GM18502 (cell line): ENCODE measurements around the gene CHST11.

Experiments
- ATAC-seq: cut with Tn5 transposase; IDR thresholded peaks from one replicate; pipeline ENCODE4 v1.9.1; 2021; ENCODE audit warnings: mild to moderate bottlenecking; ENCODE audit not compliant: unreplicated experiment, poor library complexity

Gene CHST11

DNA sequence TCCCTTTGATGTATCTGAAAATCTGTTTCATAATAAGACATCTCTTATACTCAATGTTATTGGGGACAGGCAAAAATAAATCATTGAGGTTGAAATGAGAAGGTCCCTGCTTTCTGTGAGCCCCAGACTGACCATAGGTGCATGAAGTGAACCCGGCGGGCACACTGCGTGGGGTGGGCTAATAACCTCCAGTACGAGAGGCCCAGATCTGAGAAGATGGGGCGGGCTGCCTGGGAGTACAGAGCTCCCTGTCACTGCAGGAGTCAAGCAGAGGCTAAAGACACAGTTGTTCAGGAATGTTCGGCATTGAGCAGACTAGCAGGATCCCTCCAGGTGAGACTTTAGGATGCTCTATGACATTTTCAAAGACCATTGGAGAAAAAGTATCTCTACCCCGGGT is 244.6 kb downstream of the CHST11 start:
- ATAC-seq: no peak

DNA sequence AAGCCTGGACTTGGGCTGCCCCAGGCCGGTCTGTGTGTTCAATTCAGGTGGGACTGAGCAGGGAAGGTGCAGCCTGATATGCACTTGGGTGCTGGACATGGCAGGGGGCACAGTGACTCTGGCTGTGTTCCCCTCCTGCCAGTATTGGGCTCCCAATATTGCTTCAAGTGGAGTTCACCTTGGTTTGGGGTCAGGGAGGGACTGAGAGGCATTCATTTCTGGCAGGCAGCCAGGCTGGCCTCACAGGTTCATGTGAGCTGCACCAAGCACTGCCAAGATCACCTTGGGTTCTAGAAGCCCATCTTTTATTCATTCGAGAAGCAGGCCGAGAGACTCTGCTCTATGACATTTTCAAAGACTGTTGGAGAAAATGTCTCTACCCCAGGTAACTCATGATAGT is 245.0 kb downstream of the CHST11 start:
- no peak for ATAC-seq

DNA sequence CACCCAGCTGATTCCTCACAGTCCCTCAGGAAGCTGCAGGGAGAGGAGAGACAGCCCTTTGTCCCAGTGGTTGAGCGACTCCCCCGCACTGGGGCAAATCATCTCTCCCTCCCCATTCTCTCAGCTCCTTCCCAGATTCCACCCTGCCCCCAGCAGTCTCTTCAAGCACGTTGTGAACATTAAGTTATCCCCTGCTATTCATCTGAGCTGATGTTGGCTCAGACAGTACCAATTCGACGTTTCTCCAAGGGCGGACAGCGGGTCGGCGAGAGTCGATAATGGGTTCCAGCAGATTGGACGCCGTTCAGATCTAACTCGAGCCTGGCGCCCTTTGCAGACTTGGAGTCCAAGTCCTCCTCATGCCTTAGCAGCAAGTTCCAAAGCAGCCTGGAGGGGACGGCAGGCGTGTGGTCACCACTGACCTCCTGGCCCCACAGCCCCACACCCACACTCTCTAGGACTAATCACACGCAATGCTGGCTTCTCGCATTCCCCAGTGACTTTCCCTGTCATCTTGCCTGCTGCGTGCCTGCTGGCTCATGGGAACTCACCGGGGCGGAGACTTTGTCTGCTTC is 245.9 kb downstream of the CHST11 start:
- ATAC-seq: no peak

DNA sequence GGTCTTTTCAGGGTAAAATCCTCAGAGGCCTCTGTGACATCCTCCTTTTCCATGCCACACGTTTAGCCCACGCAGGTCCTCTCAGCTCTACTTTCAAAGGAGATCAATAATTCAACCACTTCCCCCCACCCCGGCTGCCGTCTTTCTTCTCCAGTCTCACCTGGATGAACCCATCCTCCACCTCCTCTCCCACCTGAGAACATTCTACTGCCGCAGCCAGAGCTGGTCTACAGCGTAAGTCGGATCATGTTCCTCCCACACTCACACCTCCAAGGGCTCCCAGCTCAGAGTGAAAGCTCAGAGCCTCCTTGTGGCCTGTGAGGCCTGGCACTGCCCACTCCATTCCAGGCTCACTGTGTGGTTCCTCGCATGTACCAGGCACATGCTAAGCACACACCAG is 246.6 kb downstream of the CHST11 start:
- no peak for ATAC-seq

DNA sequence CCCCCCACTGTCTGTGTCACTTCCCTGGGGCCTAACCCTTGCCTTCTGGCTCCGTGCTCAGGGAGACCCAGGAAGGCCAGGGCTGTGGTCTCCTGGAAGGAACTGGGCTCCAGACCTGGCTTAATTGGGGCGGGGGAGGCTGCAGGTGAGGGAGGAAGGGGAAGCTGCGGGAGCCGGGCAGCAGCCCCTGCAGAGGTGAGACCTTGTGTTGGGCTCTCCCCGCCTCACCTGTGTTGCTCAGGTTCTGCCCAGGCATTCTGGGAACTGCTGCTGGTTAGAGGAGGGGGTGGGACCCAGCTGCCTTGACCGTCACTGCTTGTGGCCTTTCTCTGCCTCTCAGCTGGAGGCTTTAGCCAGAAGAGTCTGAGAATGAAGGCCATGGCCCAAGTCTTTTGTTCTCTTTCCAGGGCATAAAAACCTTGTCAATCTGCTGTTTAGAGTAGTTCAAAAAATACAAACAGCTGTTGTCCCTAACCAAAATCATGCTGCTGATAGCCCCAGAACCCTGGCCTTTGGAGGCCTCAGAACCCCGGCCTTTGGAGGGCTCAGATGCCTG is 247.6 kb downstream of the CHST11 start:
- no peak for ATAC-seq

DNA sequence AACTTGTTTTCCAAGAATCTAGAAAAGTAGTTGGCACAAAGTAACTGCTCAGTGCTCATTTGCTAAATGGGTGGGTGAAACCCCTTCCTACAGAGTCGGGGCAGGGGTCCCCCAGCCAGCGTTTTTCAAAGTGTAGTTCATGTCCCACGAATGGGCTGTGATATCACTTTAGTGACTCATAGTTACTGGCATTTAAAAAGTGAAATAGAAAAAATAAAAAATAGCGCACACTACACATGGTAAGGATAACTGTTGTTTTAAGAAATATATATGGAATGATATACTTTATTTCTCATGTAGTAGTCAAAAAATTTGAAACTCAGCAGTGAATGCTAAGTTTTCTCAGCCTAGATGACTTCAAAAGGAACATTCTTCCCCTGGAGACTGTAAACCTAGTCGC is 250.4 kb downstream of the CHST11 start:
- ATAC-seq: no peak

DNA sequence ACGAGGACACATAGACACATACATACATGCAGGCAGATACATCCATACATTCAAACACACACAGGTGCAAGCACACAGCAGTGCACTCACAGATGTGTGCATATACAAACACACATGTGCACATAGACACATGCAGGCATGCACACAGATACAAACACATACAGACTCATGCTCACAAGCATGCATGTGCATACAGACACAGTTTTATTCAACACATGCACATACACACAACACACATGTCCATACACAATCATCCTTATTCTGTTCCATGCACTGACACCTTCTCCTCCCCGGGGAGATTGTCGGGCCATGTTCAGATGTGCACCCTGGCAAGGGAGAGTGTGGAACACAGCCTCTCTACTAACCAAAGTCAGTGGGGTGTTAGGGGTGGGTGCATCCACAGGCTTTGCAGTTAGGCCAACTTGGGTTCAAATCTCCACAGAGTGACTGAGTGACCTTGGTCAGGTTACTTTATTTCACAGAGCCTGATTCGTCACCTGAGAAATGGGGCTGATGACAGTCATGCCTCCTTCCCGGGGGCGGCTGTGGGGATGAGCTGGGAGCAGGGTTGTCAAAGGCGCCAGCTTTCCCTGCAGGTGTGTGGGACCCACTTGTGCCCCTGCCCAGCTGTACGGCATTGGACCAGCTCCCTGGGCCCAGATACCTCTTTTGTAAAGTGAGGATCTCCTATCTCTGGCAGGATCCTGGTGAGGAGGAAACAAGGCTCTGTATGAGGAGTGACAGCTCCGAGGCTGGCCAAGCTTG is 251.2 kb downstream of the CHST11 start:
- no peak for ATAC-seq

DNA sequence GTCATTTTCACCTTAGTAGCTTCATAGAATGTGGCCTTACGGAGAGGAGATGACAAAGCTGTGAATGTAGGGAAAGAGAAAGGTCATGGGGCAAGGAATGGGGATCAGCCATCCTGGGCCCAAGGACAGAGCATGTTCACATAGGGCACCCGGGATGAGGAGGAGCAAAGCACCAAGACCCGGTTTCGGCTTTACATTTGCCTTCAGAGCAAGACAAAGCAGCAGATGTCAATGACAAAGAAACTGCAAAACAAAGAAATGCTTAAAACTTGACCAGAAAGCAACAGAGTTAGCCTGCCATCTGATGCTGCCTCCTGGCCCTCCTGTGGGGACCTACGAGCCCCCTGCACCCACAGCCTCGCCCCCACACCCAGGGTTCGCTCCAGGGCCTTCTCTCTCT is 252.1 kb downstream of the CHST11 start:
- no peak for ATAC-seq

DNA sequence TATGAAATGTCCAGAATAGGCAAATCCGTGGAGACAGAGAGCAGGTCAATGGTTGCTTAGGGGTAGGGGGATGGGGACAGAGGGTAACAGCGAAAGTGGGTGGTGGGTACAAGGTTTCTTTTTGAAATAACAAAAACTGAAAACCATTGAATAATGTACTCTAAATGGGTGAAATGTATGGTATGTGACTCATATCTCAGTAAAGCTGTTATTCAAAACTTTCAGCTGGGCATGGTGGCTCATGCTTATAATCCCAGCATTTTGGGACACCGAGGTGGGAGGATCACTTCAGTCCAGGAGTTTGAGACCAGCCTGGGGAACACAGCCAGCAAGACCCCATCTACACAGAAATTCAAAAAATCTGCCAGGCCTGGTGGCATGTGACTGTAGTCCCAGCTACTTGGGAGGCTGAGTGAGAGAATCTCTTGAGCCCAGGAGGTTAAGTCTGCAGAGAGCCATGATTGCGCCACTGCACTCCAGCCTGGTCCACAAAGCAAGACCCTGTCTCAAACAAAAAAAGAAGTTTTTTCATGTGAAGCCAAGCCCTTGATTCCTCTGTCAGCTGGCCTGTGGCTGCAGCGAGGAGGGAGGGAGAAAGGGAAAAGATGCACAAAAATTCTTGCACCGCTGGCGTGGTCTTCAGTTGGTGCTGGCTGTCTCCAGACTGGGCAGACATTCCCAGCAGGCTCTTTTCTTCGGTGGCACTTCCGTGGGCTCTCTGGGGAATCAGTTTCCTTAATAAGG is 253.1 kb downstream of the CHST11 start:
- ATAC-seq: no peak

DNA sequence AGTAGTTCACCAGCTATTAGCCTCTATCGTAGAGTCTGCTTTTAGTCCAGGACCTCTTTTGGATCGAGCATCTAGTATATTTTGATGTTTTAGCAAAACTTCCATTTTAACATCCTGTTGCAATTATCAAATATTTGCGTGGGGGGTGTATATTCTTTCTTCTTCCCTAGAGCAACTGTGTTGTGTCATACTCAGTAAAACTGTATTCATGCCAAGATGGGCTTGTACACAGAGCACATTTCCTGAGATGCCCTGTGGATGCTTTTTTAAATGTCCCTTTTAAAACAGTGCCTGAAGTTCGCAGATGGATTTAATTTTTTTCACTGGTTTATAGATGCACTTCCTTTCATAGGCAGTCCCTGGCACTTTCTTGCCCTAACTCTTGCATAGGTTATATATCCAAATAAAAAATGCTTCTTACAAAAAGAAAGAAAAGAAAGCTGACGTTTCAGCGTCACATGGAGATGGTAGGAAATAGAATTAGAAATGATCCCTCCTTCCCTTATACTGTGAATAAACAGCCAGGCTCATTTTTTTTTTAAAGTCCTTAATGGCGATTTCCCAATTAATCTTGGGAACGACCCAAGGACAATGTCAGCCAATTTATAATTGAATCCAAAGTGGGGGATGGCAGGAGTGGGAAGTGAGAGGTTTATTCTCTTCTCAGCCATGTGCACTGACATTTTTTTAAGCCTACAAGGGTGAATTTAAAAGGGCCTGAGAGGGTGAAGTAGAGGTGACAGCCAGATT is 254.4 kb downstream of the CHST11 start:
- no peak for ATAC-seq

DNA sequence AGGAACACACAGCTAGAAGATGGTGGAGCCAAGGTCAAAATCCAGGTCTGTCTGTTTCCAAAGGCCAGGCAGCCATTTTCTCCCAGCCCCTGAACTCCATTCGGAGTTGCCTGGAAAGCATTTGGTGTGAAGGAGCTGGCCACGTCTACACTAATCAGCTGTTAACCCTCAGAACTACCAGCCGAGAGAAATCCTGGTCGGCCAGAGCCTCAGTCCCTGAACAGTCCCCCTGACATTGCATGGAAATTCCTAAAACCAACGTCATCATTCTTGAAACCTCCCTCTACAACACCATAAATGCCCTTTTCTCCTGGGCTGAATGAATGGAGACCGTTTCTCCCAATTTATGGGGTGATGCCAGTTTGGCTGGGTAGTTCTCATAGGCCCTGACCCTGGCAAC is 255.7 kb downstream of the CHST11 start:
- no peak for ATAC-seq

DNA sequence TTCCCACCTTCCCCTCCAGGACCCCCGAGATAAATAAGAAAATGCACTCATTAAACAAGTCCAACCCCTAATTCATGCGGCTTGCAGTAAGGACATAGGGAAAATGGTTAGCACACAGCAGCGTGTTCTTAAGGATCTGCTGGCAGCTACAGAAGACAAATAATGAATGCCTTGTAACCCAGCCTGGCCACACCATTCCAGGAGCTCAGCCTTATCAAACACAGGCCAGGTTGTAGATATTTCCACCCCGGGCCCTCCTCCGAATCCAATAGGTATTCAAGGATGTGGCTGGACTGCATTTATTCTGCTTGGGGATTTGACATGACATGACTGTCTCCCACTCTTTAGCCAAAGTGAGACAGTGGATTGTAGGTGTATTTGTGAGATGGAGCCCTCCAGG is 256.2 kb downstream of the CHST11 start:
- ATAC-seq: no peak

DNA sequence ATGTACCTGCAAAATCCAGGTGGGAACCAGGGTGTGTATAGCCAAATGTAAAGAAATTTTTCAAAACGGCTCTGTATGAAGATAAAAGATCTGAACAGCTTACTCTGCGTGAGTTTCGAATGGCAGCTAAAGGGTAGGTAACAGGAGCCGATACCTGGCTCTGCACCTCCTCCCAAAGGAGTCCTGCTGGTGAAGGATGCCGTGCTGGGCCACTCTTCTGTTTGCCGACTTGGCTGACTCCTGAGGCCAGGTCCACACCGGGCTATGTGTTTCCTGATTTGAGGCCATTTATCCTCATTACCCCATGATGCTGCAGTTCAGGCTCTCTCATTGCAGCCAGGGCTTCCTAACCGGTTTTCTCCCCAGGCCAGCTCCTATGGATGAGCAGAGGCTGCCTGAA is 256.7 kb downstream of the CHST11 start:
- ATAC-seq: no peak

DNA sequence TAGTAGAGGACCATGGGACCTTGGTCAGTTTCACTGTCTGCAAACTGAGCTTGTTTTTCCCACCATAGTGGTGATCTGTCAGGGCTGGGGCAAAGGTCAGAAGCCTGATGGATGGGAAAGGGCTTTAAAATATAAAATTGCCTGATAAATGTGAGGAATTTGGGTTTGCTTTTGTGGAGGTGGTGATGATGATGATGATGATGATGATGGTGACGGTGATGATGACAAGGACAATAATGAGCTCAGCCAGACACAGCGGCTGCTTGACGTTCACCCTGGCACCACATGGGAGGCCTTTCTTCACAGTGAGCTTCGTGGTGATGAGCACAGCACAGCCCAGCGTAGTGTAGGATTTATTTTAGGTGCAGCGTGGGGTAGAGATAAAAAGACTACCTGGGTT is 257.6 kb downstream of the CHST11 start:
- ATAC-seq: no peak

DNA sequence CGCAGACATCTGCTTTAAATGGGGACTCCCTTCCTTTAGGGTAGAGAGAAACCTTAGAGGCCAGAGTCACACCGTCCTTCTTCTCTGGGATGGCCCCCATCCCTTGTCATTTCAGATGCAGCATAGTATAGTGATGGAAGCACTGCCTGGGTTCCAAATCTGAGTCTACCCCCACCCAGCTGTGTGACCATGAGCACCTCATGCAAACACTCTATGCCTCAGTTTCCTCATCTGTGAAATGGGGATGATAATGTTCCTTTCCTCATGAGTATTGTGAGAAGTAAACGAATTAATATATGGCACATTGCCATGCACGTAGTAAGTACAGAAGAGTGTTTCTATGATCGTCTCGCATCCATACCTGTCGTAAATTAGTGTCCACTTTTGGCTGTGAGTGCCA is 259.4 kb downstream of the CHST11 start:
- ATAC-seq: no peak

DNA sequence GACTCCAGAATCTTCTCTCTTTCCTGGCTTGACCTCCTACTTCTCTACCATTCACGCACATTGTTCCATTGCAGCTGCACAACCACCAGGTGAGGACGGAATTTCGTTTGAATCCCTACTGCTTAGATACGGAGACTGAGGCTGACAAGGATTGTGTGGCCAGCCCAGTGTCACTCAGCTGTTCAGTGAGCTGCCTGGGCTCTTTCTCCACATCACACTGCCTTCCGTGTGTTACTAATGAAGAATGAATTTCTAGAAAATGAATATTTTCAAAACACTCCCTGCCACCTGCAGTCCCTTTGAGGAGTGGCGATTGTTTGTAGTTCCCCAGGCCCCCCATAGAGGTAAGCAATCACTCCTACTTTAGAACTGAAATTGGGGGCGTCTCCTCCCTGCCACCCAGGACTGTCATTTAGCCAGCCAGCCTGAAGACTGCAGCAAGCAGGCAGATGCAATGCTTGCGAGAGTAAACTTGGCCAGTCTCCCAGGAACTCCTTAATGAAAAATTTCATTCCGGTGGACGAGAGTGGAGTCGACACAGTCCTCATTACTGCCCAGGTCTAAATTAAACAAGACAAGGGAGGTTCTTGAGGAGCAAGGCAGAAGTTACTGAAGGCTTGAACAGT is 261.7 kb downstream of the CHST11 start:
- no peak for ATAC-seq

DNA sequence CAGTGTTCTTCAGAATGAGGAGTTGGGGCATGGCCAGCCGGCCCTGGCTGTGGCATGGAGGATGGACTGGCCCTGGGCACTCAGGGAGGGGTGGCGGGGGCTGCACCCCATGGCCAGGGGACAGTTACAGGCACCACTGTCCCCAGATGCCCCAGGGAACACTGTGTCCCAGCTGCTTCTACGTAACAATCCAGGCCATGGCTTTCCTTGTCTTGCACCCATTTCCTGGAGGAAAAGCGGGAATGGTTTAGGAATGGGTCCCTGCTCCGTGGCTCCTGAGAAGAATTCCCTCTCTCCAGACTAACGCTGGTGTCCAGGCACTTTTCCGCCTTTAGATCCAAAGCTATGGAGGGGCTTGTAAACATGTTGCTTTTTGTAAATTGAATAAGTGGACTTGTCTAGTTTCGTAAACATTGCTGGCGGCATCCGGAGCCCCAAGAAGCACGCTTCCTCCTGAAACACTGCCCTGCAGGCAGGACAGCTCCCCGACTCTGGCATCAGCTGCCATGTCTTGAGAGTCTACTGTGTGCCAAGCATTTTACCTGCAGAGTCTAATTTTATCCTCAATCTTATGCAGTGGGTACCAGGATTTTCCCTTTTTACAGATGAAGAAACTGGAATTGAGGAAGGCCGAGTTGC is 263.1 kb downstream of the CHST11 start:
- ATAC-seq: no peak

DNA sequence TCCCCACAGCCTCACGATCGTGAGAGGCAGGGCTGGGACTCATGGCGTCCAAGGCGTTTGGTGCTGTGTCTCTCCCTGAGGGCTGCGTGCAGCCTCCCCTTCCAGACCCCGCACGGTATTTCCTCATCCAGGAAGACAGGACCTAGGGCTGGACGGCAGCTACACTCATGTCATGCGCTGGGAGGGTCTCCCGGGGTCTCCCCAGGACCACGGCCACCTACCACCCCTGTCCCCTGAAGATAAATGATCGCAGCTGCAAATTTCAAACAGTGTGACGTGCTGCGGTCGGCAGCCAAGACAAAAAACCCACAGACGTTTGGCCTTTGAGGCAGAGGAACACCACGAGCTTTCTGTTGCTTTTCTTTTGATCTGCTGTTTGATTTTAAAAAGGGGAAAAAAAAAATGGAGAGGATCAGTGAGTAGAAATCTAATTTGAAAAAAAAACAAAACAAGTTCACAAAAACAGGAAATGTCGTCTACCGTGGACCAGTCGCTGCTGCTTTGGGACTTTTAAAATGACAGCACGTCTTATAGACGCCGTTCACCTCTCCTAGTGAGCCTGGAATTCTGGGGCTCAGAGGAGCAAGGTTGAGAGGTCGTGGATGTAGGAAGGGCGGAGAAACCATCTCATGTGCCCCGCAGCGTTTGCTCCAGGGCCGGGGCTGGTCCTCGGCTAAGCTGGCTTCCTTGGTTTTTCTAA is 263.7 kb downstream of the CHST11 start:
- peak; percentile 64 for ATAC-seq

DNA sequence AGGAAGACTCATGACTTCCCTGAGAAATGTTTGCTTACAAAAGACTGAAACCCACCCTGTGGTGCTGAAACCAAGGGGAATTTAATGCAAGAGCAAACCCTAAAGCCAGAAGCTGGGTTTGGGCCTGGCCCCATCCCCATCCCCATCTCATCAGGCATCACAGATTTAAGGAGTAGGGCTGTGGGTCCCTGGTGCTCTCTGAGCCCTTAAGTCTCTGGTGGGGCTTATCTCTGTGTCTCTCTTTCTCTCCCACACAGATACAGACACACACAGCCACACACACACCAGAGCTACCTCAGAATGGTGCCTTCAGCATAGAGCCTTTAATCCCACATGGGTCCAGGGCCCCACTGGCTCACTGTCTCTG is 264.3 kb downstream of the CHST11 start:
- ATAC-seq: no peak
